Activated CD4-positive, alpha-beta T cell treated with anti-CD3 and anti-CD28 coated beads, Interleukin-2, Interleukin-6, amounts not matched to agents 100 ng/mL and 50 ng/mL, durations not matched to agents 16 hours and 8 hours (primary cell): ENCODE measurements around the gene QPRT.
"Not testable (repeated sequence)": the region's sequence is repeated elsewhere in the genome, so short reads cannot be mapped to it uniquely, and the experiment has no call there.

Experiments used
- DNase-seq: peaks from one replicate; pipeline ENCODE4 v3.0.0-alpha.2; 2020

QPRT gene

DNA sequence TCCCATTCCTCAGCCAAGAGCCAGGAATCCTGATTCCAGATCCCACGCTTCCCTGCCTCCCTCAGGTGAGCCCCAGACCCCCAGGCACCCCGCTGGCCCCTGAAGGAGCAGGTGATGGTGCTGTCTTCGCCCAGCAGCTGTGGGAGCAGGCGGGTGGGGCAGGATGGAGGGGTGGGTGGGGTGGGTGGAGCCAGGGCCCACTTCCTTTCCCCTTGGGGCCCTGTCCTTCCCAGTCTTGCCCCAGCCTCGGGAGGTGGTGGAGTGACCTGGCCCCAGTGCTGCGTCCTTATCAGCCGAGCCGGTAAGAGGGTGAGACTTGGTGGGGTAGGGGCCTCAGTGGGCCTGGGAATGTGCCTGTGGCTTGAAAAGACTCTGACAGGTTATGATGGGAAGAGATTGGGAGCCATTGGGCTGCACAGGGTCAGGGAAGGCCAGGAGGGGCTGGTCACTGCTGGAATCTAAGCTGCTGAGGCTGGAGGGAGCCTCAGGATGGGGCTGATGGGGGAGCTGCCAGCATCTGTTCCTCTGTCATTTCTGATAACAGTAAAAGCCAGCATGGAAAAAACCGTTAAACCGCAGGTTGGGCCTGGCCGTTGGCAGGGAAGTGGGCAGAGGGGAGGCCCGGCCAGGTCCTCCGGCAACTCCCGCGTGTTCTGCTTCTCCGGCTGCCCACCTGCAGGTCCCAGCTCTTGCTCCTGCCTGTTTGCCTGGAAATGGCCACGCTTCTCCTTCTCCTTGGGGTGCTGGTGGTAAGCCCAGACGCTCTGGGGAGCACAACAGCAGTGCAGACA, 15.8 kb upstream of the QPRT start, which contains the start of gene SPN:
SPN (plus strand) TSS at position 232 of the 791 bp plus-strand sequence; CDS start at position 714, 482 bp downstream.
- peak; percentile 77 for DNase-seq

DNA sequence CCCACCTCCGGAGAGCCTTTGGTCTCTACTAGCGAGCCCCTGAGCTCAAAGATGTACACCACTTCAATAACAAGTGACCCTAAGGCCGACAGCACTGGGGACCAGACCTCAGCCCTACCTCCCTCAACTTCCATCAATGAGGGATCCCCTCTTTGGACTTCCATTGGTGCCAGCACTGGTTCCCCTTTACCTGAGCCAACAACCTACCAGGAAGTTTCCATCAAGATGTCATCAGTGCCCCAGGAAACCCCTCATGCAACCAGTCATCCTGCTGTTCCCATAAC, 15.2 kb upstream of the QPRT start:
- peak; percentile 43 for DNase-seq

DNA sequence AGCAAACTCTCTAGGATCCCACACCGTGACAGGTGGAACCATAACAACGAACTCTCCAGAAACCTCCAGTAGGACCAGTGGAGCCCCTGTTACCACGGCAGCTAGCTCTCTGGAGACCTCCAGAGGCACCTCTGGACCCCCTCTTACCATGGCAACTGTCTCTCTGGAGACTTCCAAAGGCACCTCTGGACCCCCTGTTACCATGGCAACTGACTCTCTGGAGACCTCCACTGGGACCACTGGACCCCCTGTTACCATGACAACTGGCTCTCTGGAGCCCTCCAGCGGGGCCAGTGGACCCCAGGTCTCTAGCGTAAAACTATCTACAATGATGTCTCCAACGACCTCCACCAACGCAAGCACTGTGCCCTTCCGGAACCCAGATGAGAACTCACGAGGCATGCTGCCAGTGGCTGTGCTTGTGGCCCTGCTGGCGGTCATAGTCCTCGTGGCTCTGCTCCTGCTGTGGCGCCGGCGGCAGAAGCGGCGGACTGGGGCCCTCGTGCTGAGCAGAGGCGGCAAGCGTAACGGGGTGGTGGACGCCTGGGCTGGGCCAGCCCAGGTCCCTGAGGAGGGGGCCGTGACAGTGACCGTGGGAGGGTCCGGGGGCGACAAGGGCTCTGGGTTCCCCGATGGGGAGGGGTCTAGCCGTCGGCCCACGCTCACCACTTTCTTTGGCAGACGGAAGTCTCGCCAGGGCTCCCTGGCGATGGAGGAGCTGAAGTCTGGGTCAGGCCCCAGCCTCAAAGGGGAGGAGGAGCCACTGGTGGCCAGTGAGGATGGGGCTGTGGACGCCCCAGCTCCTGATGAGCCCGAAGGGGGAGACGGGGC, 14.7 kb upstream of the QPRT start:
- DNase-seq: peak; percentile 70

DNA sequence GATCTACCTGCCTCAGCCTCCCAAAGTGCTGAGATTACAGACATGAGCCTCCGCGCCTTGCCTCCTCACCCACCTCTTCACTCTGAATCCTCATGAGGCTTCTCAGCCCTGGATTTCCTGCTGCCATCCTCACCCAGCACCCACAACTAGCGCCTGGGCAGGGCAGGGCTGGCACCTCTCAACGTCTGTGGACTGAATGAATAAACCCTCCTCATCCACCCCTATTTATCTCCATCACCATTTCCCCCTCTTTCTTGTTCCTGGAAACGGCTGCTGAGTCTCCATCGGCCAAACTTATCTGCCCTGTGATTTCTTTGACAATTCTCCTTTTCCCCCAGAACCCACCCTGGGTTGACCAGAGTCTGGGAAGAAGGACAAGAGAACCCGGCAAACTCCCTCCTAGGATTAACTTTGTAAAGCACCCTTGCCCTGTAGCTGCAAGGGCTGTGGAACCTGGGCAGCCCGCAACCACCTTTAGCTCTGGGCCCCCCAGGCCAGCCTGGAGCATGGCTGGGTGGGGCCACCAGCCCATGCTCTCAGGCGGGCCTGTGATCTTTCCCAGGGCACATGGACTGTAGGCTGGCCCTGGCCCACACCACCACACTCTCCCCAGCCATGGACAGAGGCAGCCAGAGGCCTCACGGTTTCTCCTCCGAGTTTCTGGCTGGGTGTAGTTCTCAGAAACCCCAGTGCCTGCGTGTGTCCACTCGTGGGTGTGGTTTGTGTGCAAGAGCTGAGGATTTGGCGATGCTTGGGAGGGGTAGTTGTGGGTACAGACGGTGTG, 13.5 kb upstream of the QPRT start:
- peak; percentile 68 for DNase-seq

DNA sequence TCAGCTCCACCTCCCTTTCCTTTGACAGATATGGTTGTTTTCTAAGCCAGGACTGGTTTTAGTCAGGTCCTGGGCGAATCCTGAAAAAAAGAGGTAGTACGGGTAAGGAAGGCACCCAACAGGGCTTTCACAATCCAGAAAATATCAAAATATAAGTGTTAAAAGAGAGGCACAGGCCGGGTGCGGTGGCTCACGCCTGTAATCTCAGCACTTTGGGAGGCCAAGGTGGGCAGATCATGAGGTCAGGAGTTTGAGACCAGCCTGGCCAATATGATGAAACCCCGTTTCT, 11.7 kb upstream of the QPRT start:
- not testable (repeated sequence) for DNase-seq

DNA sequence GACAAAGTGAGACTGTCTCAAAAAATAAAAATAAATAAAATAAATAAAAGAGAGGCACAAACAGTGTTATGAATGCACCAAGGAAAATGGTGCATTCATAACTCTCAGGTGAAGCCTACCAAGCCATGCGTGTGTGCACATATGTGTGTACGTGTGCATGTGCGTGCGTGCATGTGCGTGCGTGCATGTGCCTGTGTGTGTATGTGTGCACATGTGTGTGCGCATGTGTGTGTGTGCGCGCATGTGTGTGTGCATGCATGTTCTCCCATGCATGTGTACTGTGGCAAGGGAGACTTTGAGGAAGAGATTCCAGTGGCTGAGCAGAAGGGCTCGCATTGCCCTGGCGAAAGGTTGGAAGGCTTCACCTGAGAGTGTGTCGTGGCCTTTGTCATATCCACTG, 11.2 kb upstream of the QPRT start:
- no peak for DNase-seq

DNA sequence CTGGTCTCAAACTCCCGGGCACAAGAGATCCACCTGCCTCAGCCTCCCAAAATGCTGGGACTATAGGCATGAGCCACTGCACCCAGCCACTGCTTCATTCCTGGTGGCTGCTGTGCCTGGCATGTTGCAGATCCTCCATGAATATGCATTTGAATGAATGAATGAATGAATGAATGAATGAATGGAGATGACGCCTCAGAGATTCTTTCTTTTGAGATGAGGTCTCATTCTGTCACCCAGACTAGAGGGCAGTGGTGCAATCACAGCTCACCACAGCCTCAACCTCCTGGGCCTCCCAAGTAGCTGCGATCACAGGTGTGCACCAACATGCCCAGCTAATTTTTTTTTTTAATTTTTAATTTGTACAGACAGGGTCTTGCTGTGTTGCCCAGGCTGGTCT, 10.7 kb upstream of the QPRT start:
- no peak for DNase-seq

DNA sequence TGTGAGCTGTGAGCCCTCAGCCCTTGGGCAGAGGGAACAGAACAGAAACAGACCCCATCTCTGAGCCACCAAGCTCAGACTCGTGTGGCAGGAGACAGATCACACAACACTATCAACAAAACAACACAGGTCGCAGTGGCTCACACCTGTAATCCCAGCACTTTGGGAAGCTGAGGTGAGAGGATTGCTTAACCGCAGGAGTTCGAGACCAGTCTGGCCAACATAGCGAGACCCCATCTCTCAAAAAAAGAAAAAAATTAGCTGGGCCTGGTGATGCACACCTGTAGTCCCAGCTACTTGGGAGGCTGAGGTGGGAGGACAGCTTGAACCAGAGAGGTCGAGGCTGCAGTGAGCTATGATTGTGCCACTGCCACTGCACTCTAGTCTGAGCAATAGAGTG, 5.5 kb upstream of the QPRT start:
- DNase-seq: no peak

DNA sequence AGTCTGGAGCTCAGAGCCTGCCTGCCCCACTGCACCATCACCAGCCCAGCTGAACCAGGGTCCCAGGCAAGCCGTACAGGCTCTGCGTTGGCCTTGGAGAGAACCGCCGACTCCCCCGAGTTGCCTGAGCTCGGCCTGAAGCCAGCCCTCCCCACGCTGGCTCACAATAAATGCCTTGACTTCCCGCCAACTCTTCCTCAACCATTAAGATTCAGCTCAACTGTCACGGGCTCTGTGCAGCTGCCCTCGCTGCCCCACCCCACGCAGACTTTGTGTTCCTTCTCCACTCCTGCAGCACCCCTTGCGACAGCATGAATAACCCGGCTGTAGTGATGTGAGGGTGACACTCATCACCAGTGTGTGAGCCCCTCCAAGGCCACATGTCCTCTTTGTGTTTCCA, 4.8 kb upstream of the QPRT start:
- DNase-seq: no peak

DNA sequence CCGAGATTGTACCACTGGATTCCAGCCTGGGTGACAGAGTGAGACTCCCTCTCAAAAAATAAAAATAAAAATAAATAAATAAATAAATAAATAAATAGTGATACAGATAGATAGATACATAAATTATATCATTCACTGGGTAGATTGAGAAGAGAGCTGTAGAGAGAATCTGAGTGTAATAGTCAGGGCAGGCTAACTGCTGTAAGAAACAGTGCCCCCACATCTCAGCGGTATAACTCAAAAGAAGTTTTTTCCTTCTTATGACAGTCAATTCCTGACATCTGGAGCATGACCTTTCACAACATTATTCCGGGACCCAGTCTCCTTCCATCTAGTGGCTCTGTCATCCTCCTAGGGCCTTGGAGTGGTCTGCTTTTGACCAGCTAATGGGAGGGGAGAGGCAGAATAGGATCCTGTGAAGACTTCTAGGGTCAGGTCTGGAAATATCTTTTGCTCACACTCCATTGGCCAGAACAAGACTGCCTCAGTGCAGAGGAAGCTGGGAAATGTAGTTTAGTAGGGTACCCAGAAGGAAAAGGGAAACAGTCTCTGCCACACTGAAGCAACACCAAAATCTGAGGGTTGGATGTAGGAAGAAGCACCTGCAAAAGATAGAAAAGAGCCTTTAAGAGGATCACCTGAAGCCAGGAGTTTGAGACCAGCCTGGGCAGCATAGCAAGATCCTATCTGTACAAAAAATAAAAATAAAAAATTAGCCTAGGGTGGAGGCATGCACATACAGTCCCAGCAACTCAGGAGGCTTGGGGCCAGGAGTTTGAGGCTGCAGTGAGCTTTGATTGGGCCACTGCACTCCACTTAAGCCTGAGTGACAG, 3.0 kb upstream of the QPRT start:
- DNase-seq: peak; percentile 51

DNA sequence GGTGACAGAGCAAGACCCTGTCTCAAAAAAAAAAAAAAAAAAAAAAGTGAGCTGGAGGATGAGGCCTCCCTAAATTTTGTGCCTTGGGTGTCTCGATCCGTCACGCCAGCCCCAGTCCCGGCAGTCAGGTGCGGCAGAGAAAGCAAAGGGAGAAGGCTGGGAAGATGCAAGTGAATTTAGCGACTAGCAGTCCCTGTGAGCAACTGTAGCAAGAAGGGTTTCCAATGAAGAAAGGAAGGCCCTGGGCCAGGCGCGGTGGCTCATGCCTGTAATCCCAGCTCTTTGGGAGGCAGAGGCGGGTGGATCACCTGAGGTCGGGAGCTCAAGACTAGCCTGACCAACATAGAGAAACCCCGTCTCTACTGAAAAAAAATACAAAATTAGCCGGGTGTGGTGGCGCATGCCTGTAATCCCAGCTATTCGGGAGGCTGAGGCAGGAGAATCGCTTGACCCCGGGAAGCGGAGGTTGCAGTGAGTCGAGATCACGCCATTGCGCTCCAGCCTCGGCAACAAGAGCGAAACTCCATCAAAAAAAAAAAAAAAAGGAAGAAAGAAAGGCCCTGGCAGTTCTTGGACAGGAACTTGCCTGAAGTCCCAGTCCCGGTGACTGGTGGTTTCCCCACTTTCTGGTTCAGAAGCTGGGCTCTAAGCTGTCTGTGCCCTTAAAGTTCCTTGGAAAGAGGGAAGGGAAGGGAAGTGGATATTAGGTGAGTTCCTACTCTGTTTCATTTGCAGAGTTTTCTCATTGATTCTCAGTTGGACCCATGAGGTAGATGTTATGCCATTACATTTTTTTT, 1.8 kb upstream of the QPRT start:
- DNase-seq: no peak

DNA sequence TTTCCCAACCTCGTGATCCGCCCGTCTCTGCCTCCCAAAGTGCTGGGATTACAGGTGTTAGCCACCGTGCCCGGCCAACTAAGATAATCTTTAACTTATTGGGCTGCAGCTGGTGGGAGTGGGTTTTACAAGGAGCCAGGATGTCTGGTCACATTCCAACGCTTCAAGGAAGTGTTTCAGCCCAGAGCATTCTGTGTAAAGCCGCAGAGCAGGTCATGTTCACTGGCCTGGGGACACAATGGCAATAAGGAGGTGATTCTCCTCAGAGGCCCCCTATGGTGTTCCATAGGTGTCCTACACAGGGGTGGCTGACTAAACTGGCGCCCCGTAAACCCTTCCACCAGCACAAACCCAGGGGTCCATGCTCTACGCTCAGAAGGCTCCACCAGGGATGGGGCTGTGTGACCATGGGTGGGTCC, 1.2 kb downstream of the QPRT start:
- no peak for DNase-seq

DNA sequence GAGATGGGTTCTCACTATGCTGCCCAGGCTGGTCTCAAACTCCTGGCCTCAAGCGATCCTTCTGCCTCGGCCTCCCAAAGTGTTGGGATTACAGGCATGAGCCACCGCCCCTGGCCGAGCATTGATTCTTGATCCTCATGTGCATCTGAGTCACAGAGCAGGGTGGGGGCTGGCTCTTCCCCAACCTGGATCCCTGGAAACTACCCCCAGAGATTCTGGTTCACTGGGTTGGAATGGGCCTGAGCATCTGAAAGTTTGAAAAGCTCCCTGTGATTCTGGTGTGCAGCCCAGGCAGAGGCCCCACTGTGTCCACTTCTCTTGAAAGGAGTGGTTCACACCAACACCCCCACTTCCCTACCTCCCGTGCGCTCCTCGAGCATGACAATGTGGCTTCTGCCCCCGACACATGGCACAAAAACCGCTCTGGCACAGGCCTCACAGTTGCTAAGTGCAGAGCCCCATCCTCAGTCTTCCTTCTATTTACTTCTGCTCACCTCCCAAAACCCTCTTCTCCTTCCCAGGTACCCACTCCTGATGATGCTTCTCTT, 4.6 kb downstream of the QPRT start:
- DNase-seq: no peak

DNA sequence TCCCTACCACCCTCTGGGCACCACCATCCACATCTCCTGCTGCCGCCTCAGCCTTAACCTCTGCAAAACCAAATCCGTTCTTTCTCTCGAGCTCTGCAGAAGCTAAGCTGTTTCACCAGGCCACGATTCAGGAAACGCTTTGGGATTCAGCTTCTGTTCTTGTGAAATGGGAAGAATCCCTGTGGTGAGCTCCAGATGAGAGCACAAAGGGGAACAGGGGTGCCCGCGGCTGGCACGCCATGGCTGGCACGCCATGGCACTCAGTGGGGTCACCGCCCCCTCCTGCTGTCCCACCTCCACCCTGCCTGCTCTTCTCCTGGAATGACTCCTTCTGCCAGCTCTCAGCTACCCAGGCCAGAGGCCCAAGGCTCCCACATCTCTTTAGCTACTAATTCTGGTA, 5.7 kb downstream of the QPRT start:
- no peak for DNase-seq

DNA sequence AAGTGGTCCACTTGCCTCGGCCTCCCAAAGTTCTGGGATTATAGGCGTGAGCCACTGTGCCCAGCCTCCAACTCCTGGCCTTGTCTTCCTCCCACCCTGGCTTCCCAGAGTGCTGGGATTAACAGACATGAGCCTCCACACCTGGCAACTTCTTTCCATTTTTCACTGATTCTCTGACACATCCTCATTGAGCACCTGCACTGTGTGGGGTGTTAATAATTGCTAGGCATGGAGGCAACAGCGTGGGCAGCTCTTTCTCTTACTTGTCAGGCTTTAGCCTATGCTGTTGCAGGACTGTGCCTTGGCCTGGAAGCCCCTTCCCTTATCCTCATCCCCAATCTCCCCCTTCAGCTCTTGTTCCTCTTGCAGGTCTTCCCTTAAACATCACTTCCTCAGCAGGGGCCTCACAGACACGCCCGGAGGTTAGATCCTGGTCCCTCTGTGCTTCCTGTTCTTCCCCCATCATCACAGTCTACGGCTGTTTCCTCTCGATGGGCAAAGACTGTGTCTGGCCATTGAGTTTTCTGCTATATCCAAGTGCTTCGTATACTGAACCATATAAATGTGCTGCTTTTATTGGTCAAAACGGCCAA, 7.9 kb downstream of the QPRT start:
- no peak for DNase-seq

DNA sequence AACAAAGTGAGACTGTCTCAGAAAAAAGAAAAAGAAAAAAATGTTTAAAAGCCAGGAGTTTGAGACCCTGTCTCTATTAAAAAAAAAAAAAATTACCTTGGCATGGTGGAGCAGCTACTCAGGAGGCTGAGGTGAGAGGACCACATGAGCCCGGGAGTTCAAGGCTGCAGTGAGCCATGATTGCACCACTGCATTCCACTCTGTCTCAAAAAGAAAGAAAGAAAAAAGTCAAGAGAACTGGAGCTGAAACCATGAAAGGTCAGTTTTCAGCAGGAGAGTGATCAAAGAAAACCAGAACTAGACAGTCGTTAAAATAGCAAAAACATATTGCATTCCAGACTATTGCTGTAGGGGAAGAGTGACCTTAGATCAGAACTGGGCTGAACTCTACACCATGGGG, 8.8 kb downstream of the QPRT start:
- DNase-seq: no peak

DNA sequence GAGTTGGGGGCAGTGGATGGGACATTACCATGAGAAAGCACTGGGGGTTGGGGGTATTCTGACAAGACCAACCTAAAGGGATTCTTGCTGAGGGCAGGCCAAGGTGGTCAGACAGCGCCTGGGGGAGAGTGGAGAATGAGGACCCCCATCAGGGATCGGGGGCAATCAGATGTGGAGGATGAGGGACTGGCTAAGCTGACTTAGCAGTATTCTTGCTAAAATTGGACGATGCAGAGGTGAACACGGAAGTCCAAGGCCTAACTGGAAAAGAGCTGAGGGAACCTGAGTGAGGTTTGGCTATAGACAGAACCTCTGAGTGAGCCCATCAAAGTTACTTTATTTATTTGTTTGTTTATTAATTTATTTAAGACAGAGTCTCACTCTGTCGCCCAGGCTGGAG, 9.2 kb downstream of the QPRT start:
- DNase-seq: no peak

DNA sequence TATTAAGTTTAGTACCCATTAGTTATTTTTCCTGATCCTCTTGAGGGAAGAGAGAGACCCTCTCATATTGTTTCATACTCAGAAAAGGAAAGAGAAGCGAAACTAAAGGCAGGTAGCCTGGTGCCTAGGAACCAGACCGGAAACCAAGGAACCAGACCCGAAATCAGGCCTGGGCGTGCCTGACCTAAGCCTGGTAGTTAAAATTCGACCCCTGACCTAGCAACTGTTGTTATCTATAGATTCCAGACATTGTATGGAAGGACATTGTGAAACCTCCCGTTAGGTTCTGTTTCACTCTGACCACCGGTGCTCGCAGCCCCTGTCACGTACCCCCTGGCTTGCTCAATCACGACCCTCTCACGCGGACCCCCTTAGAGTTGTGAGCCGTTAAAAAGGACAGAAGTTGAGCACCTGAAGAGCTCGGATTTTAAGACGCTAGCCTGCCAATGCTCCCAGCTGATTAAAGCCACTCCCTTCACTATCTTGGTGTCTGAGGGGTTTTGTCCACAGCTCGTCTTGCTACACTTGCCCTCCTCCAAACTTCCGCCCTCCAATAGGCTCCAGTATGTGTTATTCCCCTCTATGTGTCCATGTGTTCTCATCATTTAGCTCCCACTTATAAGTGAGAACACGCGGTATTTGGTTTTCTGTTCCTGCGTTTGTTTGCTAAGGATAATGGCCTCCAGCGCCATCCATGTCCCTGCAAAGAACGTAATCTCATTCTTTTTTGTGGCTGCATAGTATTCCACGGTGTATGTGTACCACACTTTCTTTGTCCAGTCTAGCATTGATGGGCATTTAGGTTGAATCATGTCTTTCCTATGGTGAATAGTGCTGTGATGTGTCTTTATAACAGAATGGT, 10.7 kb downstream of the QPRT start:
- not testable (repeated sequence) for DNase-seq

DNA sequence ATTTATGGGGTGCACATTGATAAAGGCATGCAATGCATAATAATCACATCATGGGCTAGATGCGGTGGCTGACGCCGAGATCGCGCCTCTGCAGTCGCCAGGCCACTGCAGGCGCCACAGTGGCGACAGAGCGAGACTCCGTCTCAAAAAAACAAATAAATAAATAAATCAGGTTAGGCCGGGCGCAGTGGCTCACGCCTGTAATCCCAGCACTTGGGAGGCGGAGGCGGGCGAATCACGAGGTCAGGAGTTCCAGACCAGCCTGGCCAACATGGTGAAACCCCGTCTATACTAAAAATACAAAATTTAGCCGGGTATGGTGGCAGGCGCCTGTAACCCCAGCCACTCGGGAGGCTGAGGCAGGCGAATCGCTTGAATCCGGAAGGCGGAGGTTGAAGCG, 13.6 kb downstream of the QPRT start:
- DNase-seq: not testable (repeated sequence)
